Effector CD4-positive, alpha-beta T cell (primary cell): Measurements from ENCODE around the gene WNT5B. TPM values are rescaled to one million over a fixed set of nuclear protein-coding genes. Genes with fewer than 3 reads are reported as not detected.
A peak's percentile ranks its signal among the peaks of the same experiment; 100 is the strongest.

Source experiments
- DNase-seq: peaks from one replicate; pipeline ENCODE4 v3.0.0-alpha.2; 2020
- total RNA-seq: gene quantifications from one replicate; lab custom pipeline; 2026; lab: John Stamatoyannopoulos, UW

WNT5B gene
- total RNA-seq, result not detected

- no peak for DNase-seq
These were observed at the start of gene WNT5B for GRCh38 chr12:1628666-1629337. TSS of gene WNT5B (plus strand) at chr12:1629231. CDS start at chr12:1631355, 2,124 bp downstream.

GRCh38 chr12:1579651-1580435, 49.2 kb upstream of the WNT5B start:
- no peak for DNase-seq

- DNase-seq, result no peak
These were observed 48.5 kb upstream of the WNT5B start for GRCh38 chr12:1580526-1580925.

GRCh38 chr12:1581973-1582708, 46.9 kb upstream of the WNT5B start:
- no peak for DNase-seq

- DNase-seq, result no peak
These were observed 46.4 kb upstream of the WNT5B start for GRCh38 chr12:1582709-1583050.

GRCh38 chr12:1583421-1584078, 45.5 kb upstream of the WNT5B start:
- DNase-seq, result peak; percentile 66

GRCh38 chr12:1584326-1584725, 44.7 kb upstream of the WNT5B start:
- no peak for DNase-seq

GRCh38 chr12:1587927-1588574, 41.0 kb upstream of the WNT5B start:
- no peak for DNase-seq

- DNase-seq, result no peak
These were observed 40.5 kb upstream of the WNT5B start for GRCh38 chr12:1588575-1588947.

- no peak for DNase-seq
These were observed 38.6 kb upstream of the WNT5B start for GRCh38 chr12:1590221-1590979.

GRCh38 chr12:1591034-1591433, 38.0 kb upstream of the WNT5B start:
- peak; percentile 40 for DNase-seq

GRCh38 chr12:1591543-1591942, 37.5 kb upstream of the WNT5B start:
- DNase-seq, result no peak

GRCh38 chr12:1592444-1593173, 36.4 kb upstream of the WNT5B start:
- peak; percentile 34 for DNase-seq

- peak; percentile 54 for DNase-seq
These were observed 35.6 kb upstream of the WNT5B start for GRCh38 chr12:1593174-1594005.

GRCh38 chr12:1594006-1594260, 35.1 kb upstream of the WNT5B start:
- DNase-seq, result no peak

- peak; percentile 88 for DNase-seq
These were observed 34.6 kb upstream of the WNT5B start, which contains the start of gene FBXL14 for GRCh38 chr12:1594261-1595025. TSS of gene FBXL14 (minus strand) at chr12:1594581. CDS start at chr12:1594066, 515 bp downstream.

- no peak for DNase-seq
These were observed 33.9 kb upstream of the WNT5B start for GRCh38 chr12:1595026-1595561.

GRCh38 chr12:1595690-1596347, 33.2 kb upstream of the WNT5B start:
- no peak for DNase-seq

GRCh38 chr12:1598757-1599156, 30.3 kb upstream of the WNT5B start:
- DNase-seq, result no peak
